CD14-positive monocyte (primary cell): ENCODE results near the gene MAML3. TPM values are rescaled to one million over a fixed set of nuclear protein-coding genes. Genes with fewer than 3 reads are reported as not detected.

Experiments used
- DNase-seq, 3 donors: peaks; one replicate each; pipeline ENCODE4 v3.0.0-alpha.2; 2011 to 2022
- H2AFZ ChIP-seq: 2 replicates; pipeline ENCODE4 v1.6.0; 2012; ENCODE audit warnings: mild to moderate bottlenecking, low read depth, low read length, inconsistent platforms; ENCODE audit not compliant: insufficient read depth, poor library complexity, severe bottlenecking
- H3K27ac ChIP-seq, 2 donors: 1 replicate in 1 of 2; 2 replicates in 1 of 2; pipeline ENCODE4 v1.5.1; 2012 to 2013; ENCODE audit warnings: low read length in 2 of 2, control low read depth in 1 of 2, inconsistent platforms in 1 of 2, low read depth in 1 of 2, mild to moderate bottlenecking in 1 of 2
- H3K27me3 ChIP-seq, 2 donors: one replicate each; pipeline versions ENCODE4 v1.6.0 to v1.6.1; 2011 to 2013; ENCODE audit warnings: low read length in 2 of 2; ENCODE audit not compliant: control insufficient read depth in 2 of 2, insufficient read depth in 2 of 2
- H3K36me3 ChIP-seq, 2 donors: replicated peaks in 1 of 2; 1 replicate in 1 of 2; 2 replicates in 1 of 2; pipeline versions ENCODE4 v1.5.1 to v1.6.1; 2012 to 2013; ENCODE audit warnings: low read length in 2 of 2, control low read depth in 1 of 2, inconsistent platforms in 1 of 2, mild to moderate bottlenecking in 1 of 2; ENCODE audit not compliant: insufficient read depth in 2 of 2, control insufficient read depth in 1 of 2
- H3K4me1 ChIP-seq, 2 donors: 1 replicate in 1 of 2; 2 replicates in 1 of 2; pipeline versions ENCODE4 v1.5.1 to v1.6.1; 2012 to 2013; ENCODE audit warnings: low read length in 2 of 2, control low read depth in 1 of 2, inconsistent platforms in 1 of 2, mild to moderate bottlenecking in 1 of 2, moderate library complexity in 1 of 2; ENCODE audit not compliant: insufficient read depth in 2 of 2, control insufficient read depth in 1 of 2
- H3K4me2 ChIP-seq: replicated peaks from 2 replicates; pipeline ENCODE3; 2012; ENCODE audit warnings: low read length, moderate library complexity, mild to moderate bottlenecking; ENCODE audit not compliant: poor library complexity, severe bottlenecking; ENCODE audit errors: extremely low read depth
- H3K4me3 ChIP-seq, 3 experiments: fragments of 200-600 bp in 1 of 3; sonication (generic) in 1 of 3; replicated peaks in 1 of 3; 1 replicate in 2 of 3; 2 replicates in 1 of 3; pipeline ENCODE4 v1.5.1; 2011 to 2013; ENCODE audit warnings: low read length in 3 of 3, mild to moderate bottlenecking in 3 of 3, control low read depth in 2 of 3, low read depth in 2 of 3, inconsistent platforms in 1 of 3, moderate library complexity in 1 of 3
- H3K79me2 ChIP-seq: 2 replicates; pipeline ENCODE4 v1.6.0; 2012; ENCODE audit warnings: mild to moderate bottlenecking, control low read depth, inconsistent platforms, low read length, moderate library complexity; ENCODE audit not compliant: insufficient read depth
- H3K9ac ChIP-seq: 2 replicates; pipeline ENCODE4 v1.6.0; 2017; ENCODE audit warnings: low read length, mild to moderate bottlenecking; ENCODE audit not compliant: insufficient read depth, poor library complexity, severe bottlenecking
- H3K9me3 ChIP-seq, 2 donors: replicated peaks in 1 of 2; 1 replicate in 1 of 2; 2 replicates in 1 of 2; pipeline versions ENCODE4 v1.5.1 to v1.6.1; 2012 to 2013; ENCODE audit warnings: low read length in 2 of 2, control low read depth in 1 of 2; ENCODE audit not compliant: control insufficient read depth in 1 of 2, insufficient read depth in 1 of 2
- H4K20me1 ChIP-seq: 2 replicates; pipeline ENCODE4 v1.6.0; 2012; ENCODE audit warnings: mild to moderate bottlenecking, low read length, control low read depth, moderate library complexity; ENCODE audit not compliant: insufficient read depth
- H3K27ac Mint-ChIP-seq, 7 donors: one replicate each; pipeline ENCODE4 v1.8.0; 2020; ENCODE audit warnings: mild to moderate bottlenecking in 7 of 7, mixed read lengths in 7 of 7, moderate library complexity in 6 of 7, inconsistent platforms in 2 of 7
- H3K27me3 Mint-ChIP-seq, 3 donors: one replicate each; pipeline ENCODE4 v1.8.0; 2021 to 2022; ENCODE audit warnings: low read depth in 3 of 3, mild to moderate bottlenecking in 3 of 3, mixed read lengths in 3 of 3, moderate library complexity in 3 of 3, inconsistent platforms in 1 of 3
- H3K36me3 Mint-ChIP-seq, 2 donors: one replicate each; pipeline ENCODE4 v1.8.0; 2020; ENCODE audit warnings: mixed read lengths in 2 of 2, inconsistent platforms in 1 of 2, mild to moderate bottlenecking in 1 of 2
- H3K4me1 Mint-ChIP-seq: one replicate; pipeline ENCODE4 v1.8.0; 2020; ENCODE audit warnings: mild to moderate bottlenecking, mixed read lengths
- H3K4me3 Mint-ChIP-seq, 2 donors: one replicate each; pipeline ENCODE4 v1.8.0; 2020; ENCODE audit warnings: mild to moderate bottlenecking in 2 of 2, mixed read lengths in 2 of 2, moderate library complexity in 1 of 2
- H3K9me3 Mint-ChIP-seq, 7 donors: one replicate each; pipeline ENCODE4 v1.8.0; 2020 to 2022; ENCODE audit warnings: mixed read lengths in 7 of 7, mild to moderate bottlenecking in 6 of 7, moderate library complexity in 6 of 7, inconsistent platforms in 2 of 7
- WGBS: methylation state at CpG from one replicate; pipeline ENCODE4 v1.1.5; 2013; ENCODE audit warnings: missing lambda C conversion rate; ENCODE audit not compliant: insufficient coverage; 5-methylcytosine and 5-hydroxymethylcytosine counted together
- intact Hi-C, 2 donors: fragments of 100-400 bp; cut with micrococcal nuclease; formaldehyde crosslinking; loops; one replicate each; pipeline versions ENCODE4 v1.15.0 to v1.15.1; 2023
- polyA plus RNA-seq, 3 donors: library from polyadenylated mRNA; depleted of rRNA in 1 of 3; unstranded in 2 of 3; stranded (reverse) in 1 of 3; fragments of 300-500 nt in 2 of 3; fragments of >200 nt in 1 of 3; fragmentation: Illumina TruSeq in 2 of 3; gene quantifications; 1 replicate in 2 of 3; 2 replicates in 1 of 3; pipeline ENCODE4 v1.2.3, GENCODE V29; 2012 to 2021
- TF ChIP-seq, protein P1 (sequence below): fragments of 200-600 bp; IDR thresholded peaks from one replicate; pipeline ENCODE4 v1.8.0; 2022; ENCODE audit warnings: antibody characterized with exemption, mild to moderate bottlenecking

Gene MAML3
- polyA plus RNA-seq, 3 donors = 1.5 to 6.5 (median 2.3) TPM

DNA sequence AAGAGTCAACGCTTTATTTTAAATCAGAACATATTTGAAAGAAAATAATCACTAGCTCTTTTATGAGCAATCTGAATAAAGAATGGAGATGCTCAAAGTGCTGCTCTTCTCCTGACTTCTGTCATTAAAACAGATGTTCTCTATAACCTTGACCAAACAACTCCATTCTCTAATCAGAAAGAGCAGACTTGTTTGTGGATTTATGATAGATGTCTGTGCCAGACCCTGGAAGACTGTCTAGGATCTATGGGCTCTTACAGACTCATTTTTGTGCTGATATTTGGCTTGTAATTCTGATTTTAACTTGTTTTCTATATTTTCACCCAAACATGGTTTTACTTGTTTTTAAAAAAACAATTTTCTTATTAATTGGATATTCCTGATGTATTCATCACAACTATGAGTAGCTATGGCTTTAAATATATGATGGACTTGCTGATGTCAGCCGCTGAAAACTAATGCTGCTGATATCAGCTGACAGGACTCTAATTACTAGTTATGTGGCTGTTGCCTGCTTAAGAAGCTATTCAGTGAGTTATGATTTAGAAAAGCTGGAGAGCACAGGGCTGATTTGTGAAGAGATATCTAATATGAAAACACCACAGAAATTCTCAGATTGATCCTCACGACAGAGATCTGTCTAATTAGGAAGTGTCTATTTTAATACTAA is 31.6 kb upstream of the MAML3 start:
- no peaks in the 10 kb centered on the region for H3K9me3 ChIP-seq
- no peak overlapping the region for H2AFZ ChIP-seq
- intact Hi-C loops = no loop called here
- H3K9ac ChIP-seq = no peak overlapping the region
- H3K79me2 ChIP-seq = no peaks in the 10 kb centered on the region
- H3K4me1 ChIP-seq = no peaks in the 10 kb centered on the region
- no peaks in the 10 kb centered on the region for H4K20me1 ChIP-seq
- Mint-ChIP-seq H3K4me1 (no peaks in the 10 kb centered on the region), H3K27me3 (peaks cover 0 to 2% (median 0%) of the 10 kb centered on the region in 3 donors), H3K27ac (no peak overlapping the region), H3K4me3 (no peak overlapping the region), H3K9me3 (no peaks in the 10 kb centered on the region), H3K36me3 (no peaks in the 10 kb centered on the region)
- DNase-seq = no peak
- H3K36me3 ChIP-seq = no peaks in the 10 kb centered on the region
- H3K4me2 ChIP-seq = no peak overlapping the region
- TF ChIP-seq, protein P1, sequence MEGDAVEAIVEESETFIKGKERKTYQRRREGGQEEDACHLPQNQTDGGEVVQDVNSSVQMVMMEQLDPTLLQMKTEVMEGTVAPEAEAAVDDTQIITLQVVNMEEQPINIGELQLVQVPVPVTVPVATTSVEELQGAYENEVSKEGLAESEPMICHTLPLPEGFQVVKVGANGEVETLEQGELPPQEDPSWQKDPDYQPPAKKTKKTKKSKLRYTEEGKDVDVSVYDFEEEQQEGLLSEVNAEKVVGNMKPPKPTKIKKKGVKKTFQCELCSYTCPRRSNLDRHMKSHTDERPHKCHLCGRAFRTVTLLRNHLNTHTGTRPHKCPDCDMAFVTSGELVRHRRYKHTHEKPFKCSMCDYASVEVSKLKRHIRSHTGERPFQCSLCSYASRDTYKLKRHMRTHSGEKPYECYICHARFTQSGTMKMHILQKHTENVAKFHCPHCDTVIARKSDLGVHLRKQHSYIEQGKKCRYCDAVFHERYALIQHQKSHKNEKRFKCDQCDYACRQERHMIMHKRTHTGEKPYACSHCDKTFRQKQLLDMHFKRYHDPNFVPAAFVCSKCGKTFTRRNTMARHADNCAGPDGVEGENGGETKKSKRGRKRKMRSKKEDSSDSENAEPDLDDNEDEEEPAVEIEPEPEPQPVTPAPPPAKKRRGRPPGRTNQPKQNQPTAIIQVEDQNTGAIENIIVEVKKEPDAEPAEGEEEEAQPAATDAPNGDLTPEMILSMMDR = no peak
- WGBS = no CpG with 5 or more reads among the region's 3 CpGs
- no peaks in the 10 kb centered on the region for H3K27me3 ChIP-seq
- H3K27ac ChIP-seq = no peak overlapping the region
- no peak overlapping the region for H3K4me3 ChIP-seq

DNA sequence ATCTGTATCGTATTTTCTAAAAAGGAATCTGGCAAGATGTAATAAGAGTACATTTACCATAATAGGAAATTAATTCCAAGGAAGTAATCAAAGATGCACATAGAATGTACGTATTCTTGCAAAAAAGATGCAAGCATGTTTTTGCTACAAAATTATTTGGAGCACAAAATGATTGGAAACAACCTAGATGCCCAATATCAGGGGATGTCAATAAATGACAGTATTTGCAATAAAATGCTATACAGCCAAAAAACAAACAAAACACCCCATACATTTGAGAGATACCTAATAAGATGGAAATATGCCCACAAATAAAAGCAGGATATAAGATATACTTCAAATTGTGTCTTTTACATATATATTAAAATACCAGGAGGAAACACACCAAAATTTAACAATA is 29.3 kb upstream of the MAML3 start:
- H4K20me1 ChIP-seq = no peaks in the 10 kb centered on the region
- H3K27me3 Mint-ChIP-seq = peaks cover 0 to 2% (median 0%) of the 10 kb centered on the region in 3 donors
- no peaks in the 10 kb centered on the region for H3K36me3 Mint-ChIP-seq
- no peaks in the 10 kb centered on the region for H3K9me3 ChIP-seq
- no peak overlapping the region for H3K4me2 ChIP-seq
- H3K27me3 ChIP-seq = no peaks in the 10 kb centered on the region
- no peak overlapping the region for H3K4me3 Mint-ChIP-seq
- no peak overlapping the region for H2AFZ ChIP-seq
- no peak overlapping the region for H3K4me3 ChIP-seq
- H3K4me1 ChIP-seq = no peaks in the 10 kb centered on the region
- no peak overlapping the region for H3K27ac Mint-ChIP-seq
- TF ChIP-seq, protein P1 = no peak
- no peaks in the 10 kb centered on the region for H3K36me3 ChIP-seq
- H3K9ac ChIP-seq = no peak overlapping the region
- WGBS = no CpG with 5 or more reads among the region's 2 CpGs
- H3K9me3 Mint-ChIP-seq = no peaks in the 10 kb centered on the region
- H3K79me2 ChIP-seq = no peaks in the 10 kb centered on the region
- intact Hi-C loops = no loop called here
- H3K27ac ChIP-seq = no peak overlapping the region
- no peak for DNase-seq
- H3K4me1 Mint-ChIP-seq = no peaks in the 10 kb centered on the region
